ENCODE results near the gene TSR3. TPM values are rescaled to one million over a fixed set of nuclear protein-coding genes. Genes with fewer than 3 reads are reported as not detected.
A peak's percentile ranks its signal among the peaks of the same experiment; 100 is the strongest.

TSR3 gene
- total and polyA plus RNA-seq, 2 of the 13 experiments (the other 11 are each of a cell fraction or from before 2014, with no cell fraction given) = 24.2 to 51.0 TPM

DNA sequence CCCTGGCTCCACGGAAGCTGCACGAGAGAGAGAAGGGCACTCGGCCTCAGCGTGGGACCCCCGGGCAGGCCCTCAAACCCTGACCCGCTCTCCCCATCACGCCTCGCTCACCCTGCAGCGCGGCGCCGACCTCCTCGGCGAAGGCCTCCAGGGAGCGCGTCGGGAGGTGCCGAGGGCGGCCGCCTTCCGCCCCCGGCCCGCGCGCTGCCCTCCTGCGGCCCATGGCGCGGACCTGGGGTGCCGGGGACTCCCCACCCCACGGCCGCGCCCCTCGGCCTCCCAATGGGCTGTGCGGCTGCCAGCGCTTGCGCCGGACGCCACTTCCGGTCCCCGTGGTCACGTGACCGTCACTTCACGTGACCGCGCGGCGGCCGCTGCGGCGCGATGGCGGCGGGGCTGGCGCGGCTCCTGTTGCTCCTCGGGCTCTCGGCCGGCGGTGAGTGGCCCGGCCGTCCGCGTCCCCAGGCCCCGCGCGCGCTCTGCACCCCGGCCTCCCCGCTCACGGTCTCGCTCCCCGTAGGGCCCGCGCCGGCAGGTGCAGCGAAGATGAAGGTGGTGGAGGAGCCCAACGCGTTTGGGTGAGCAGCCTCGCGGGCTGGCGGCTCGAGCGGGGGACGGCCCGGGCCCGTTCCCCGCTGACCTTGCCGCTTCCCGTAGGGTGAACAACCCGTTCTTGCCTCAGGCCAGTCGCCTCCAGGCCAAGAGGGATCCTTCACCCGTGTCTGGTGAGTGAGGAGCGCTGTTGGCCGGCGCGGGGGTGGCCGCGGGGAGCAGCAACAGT, at the start of gene TSR3, which contains the start of gene GNPTG (continued):
- TF ChIP-seq, protein P1, sequence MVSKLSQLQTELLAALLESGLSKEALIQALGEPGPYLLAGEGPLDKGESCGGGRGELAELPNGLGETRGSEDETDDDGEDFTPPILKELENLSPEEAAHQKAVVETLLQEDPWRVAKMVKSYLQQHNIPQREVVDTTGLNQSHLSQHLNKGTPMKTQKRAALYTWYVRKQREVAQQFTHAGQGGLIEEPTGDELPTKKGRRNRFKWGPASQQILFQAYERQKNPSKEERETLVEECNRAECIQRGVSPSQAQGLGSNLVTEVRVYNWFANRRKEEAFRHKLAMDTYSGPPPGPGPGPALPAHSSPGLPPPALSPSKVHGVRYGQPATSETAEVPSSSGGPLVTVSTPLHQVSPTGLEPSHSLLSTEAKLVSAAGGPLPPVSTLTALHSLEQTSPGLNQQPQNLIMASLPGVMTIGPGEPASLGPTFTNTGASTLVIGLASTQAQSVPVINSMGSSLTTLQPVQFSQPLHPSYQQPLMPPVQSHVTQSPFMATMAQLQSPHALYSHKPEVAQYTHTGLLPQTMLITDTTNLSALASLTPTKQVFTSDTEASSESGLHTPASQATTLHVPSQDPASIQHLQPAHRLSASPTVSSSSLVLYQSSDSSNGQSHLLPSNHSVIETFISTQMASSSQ (IDR thresholded peaks at IDR 0.05; ENCODE audit: low read depth) = no peak; the same call in 1 of the 2 replicates
- TF ChIP-seq, protein P1 (CRISPR knock-in tag; IDR thresholded peaks at IDR 0.05; ENCODE audit: borderline replicate concordance) = no peak
- TF ChIP-seq NONO (IDR thresholded peaks at IDR 0.05) (no peak), NONO (CRISPR knock-in tag; conservative IDR thresholded peaks at IDR 0.05) (peak; percentile 89), CHCHD3 (CRISPR knock-in tag; IDR thresholded peaks at IDR 0.05) (no peak), ZNF766 (CRISPR knock-in tag; IDR thresholded peaks at IDR 0.05; ENCODE audit: borderline replicate concordance) (0 out of 2 replicates have a peak, but pooled peaks have one; percentile 74), ZMAT3 (CRISPR knock-in tag; conservative IDR thresholded peaks at IDR 0.05) (peak; percentile 60; the same call in 1 of the 2 replicates), NFKB2 (CRISPR knock-in tag; IDR thresholded peaks at IDR 0.05; ENCODE audit: borderline replicate concordance) (0 out of 2 replicates have a peak, but pooled peaks have one; percentile 14), ZBTB8A (CRISPR knock-in tag; IDR thresholded peaks at IDR 0.05; ENCODE audit: borderline replicate concordance, low read depth) (no peak), NR2C2 (CRISPR knock-in tag; IDR thresholded peaks at IDR 0.05; ENCODE audit: borderline replicate concordance) (peak; percentile 77), NR2F2 (IDR thresholded peaks at IDR 0.05; ENCODE audit: borderline replicate concordance, low read depth) (no peak), ZNF556 (CRISPR knock-in tag; IDR thresholded peaks at IDR 0.05; ENCODE audit: borderline replicate concordance) (peak; percentile 63; the same call in 1 of the 2 replicates), ZNF569 (CRISPR knock-in tag; IDR thresholded peaks at IDR 0.05; ENCODE audit: borderline replicate concordance) (no peak), ZFP36L2 (CRISPR knock-in tag; IDR thresholded peaks at IDR 0.05) (no peak), CCDC6 (CRISPR knock-in tag; IDR thresholded peaks at IDR 0.05) (no peak), ZNF737 (CRISPR knock-in tag; IDR thresholded peaks at IDR 0.05; ENCODE audit: borderline replicate concordance) (no peak), ELF4 (CRISPR knock-in tag; IDR thresholded peaks at IDR 0.05; ENCODE audit: borderline replicate concordance) (no peak), HNF4G (IDR thresholded peaks at IDR 0.05; ENCODE audit: borderline replicate concordance, low read depth, low read length) (peak; percentile 15; the same call in 1 of the 2 replicates), HNF4G (CRISPR knock-in tag; IDR thresholded peaks at IDR 0.05; ENCODE audit: borderline replicate concordance, low read depth) (no peak), PCBP1 (IDR thresholded peaks at IDR 0.05; ENCODE audit: borderline replicate concordance, low read depth, low read length) (no peak)
- TF ChIP-seq, protein P2, sequence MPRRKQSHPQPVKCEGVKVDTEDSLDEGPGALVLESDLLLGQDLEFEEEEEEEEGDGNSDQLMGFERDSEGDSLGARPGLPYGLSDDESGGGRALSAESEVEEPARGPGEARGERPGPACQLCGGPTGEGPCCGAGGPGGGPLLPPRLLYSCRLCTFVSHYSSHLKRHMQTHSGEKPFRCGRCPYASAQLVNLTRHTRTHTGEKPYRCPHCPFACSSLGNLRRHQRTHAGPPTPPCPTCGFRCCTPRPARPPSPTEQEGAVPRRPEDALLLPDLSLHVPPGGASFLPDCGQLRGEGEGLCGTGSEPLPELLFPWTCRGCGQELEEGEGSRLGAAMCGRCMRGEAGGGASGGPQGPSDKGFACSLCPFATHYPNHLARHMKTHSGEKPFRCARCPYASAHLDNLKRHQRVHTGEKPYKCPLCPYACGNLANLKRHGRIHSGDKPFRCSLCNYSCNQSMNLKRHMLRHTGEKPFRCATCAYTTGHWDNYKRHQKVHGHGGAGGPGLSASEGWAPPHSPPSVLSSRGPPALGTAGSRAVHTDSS (CRISPR knock-in tag; conservative IDR thresholded peaks at IDR 0.05) = 0 out of 2 replicates have a peak, but pooled peaks have one; percentile 29
